Parathyroid adenoma (tissue), 2 donors: ENCODE results near the gene RHOJ.

ENCODE experiments used
- H2AFZ ChIP-seq: fragments of 300-600 bp; sonication (generic); one replicate; pipeline ENCODE4 v1.7.0; 2017; ENCODE audit warnings: antibody characterized with exemption, mild to moderate bottlenecking
- H3K27ac ChIP-seq: fragments of 300-600 bp; sonication (generic); one replicate; pipeline ENCODE4 v1.7.0; 2017
- H3K27me3 ChIP-seq: fragments of 300-600 bp; sonication (generic); one replicate; pipeline ENCODE4 v1.7.0; 2017; ENCODE audit warnings: low read length; ENCODE audit not compliant: control insufficient read depth, insufficient read depth
- H3K36me3 ChIP-seq: fragments of 300-600 bp; sonication (generic); one replicate; pipeline ENCODE4 v1.7.0; 2017; ENCODE audit warnings: low read length; ENCODE audit not compliant: control insufficient read depth, insufficient read depth
- H3K4me1 ChIP-seq: fragments of 300-600 bp; sonication (generic); one replicate; pipeline ENCODE4 v1.7.0; 2017; ENCODE audit warnings: control low read depth
- H3K4me2 ChIP-seq: fragments of 300-600 bp; sonication (generic); one replicate; pipeline ENCODE4 v1.7.0; 2017; ENCODE audit warnings: low read length
- H3K4me3 ChIP-seq: fragments of 300-600 bp; sonication (generic); one replicate; pipeline ENCODE4 v1.7.0; 2017; ENCODE audit warnings: low read depth, low read length
- H3K79me2 ChIP-seq: fragments of 300-600 bp; sonication (generic); one replicate; pipeline ENCODE4 v1.7.0; 2017; ENCODE audit warnings: control low read depth
- H3K9ac ChIP-seq: fragments of 300-600 bp; sonication (generic); one replicate; pipeline ENCODE4 v1.7.0; 2017; ENCODE audit warnings: mild to moderate bottlenecking
- H3K9me3 ChIP-seq: fragments of 300-600 bp; sonication (generic); one replicate; pipeline ENCODE4 v1.7.0; 2017; ENCODE audit warnings: low read length; ENCODE audit not compliant: control insufficient read depth
- TF ChIP-seq, protein P1 (sequence below): fragments of 300-600 bp; sonication (generic); IDR thresholded peaks from one replicate; pipeline ENCODE4 v1.7.0; 2017; ENCODE audit warnings: antibody characterized with exemption, mild to moderate bottlenecking
- donor health status: primary hyperparathyroidism.

RHOJ gene

DNA sequence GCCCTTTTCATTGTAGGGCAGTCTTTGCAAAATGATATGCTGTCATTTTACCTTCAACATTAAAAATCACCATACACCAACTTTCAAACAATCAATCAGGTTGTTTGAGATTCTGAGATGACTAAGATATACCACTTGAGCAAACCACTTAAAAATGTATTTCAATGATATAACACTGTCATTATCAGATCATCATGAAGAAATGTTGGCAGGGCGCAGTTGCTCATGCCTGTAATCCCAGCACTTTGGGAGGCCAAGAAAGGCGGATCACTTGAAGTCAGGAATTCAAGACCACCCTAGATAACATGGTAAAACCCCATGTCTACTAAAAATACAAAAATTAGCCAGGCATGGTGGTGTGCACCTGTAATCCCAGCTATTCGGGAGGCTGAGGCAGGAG is 13.0 kb upstream of the RHOJ start:
- H3K9me3 ChIP-seq, result no peaks in the 10 kb centered on the region
- H3K4me2 ChIP-seq, result no peak overlapping the region
- no peaks in the 10 kb centered on the region for H3K4me1 ChIP-seq
- H3K36me3 ChIP-seq, result no peaks in the 10 kb centered on the region
- H3K9ac ChIP-seq, result no peak overlapping the region
- H2AFZ ChIP-seq, result no peak overlapping the region
- H3K4me3 ChIP-seq, result no peak overlapping the region
- no peak overlapping the region for H3K27ac ChIP-seq
- no peaks in the 10 kb centered on the region for H3K27me3 ChIP-seq
- TF ChIP-seq, protein P1, sequence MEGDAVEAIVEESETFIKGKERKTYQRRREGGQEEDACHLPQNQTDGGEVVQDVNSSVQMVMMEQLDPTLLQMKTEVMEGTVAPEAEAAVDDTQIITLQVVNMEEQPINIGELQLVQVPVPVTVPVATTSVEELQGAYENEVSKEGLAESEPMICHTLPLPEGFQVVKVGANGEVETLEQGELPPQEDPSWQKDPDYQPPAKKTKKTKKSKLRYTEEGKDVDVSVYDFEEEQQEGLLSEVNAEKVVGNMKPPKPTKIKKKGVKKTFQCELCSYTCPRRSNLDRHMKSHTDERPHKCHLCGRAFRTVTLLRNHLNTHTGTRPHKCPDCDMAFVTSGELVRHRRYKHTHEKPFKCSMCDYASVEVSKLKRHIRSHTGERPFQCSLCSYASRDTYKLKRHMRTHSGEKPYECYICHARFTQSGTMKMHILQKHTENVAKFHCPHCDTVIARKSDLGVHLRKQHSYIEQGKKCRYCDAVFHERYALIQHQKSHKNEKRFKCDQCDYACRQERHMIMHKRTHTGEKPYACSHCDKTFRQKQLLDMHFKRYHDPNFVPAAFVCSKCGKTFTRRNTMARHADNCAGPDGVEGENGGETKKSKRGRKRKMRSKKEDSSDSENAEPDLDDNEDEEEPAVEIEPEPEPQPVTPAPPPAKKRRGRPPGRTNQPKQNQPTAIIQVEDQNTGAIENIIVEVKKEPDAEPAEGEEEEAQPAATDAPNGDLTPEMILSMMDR, result no peak
- H3K79me2 ChIP-seq, result no peaks in the 10 kb centered on the region

GRCh38 chr14:63192085-63192484 is 12.2 kb upstream of the RHOJ start:
- Histone ChIP-seq H2AFZ (no peak overlapping the region), H3K4me1 (no peaks in the 10 kb centered on the region), H3K4me2 (no peak overlapping the region), H3K27me3 (no peaks in the 10 kb centered on the region), H3K9me3 (no peaks in the 10 kb centered on the region), H3K9ac (no peak overlapping the region), H3K27ac (no peak overlapping the region), H3K36me3 (no peaks in the 10 kb centered on the region), H3K79me2 (no peaks in the 10 kb centered on the region), H3K4me3 (no peak overlapping the region)
- TF ChIP-seq, protein P1, result no peak

- H3K79me2 ChIP-seq, result no peaks in the 10 kb centered on the region
These were observed 11.0 kb upstream of the RHOJ start for GRCh38 chr14:63193236-63193635.

GRCh38 chr14:63200035-63200740 is 4.1 kb upstream of the RHOJ start:
- TF ChIP-seq, protein P1, result no peak
- Histone ChIP-seq H3K27me3 (peaks cover 3% of the 10 kb centered on the region), H3K4me2 (no peak overlapping the region)

More at GRCh38 chr14:63193236-63193635, 11.0 kb upstream of the RHOJ start:
- Histone ChIP-seq H3K4me3 (no peak overlapping the region), H3K4me1 (no peaks in the 10 kb centered on the region), H3K27ac (no peak overlapping the region), H3K36me3 (no peaks in the 10 kb centered on the region), H3K9me3 (no peaks in the 10 kb centered on the region), H3K4me2 (no peak overlapping the region), H3K9ac (no peak overlapping the region), H2AFZ (no peak overlapping the region), H3K27me3 (no peaks in the 10 kb centered on the region)
- TF ChIP-seq, protein P1, result no peak

GRCh38 chr14:63200767-63201166 is 3.5 kb upstream of the RHOJ start:
- Histone ChIP-seq H3K27me3 (peaks cover 3% of the 10 kb centered on the region), H3K27ac (no peak overlapping the region), H3K9me3 (no peaks in the 10 kb centered on the region), H3K4me3 (no peak overlapping the region), H3K4me1 (no peaks in the 10 kb centered on the region), H3K36me3 (no peaks in the 10 kb centered on the region), H3K4me2 (no peak overlapping the region), H2AFZ (no peak overlapping the region), H3K9ac (no peak overlapping the region), H3K79me2 (no peaks in the 10 kb centered on the region)
- TF ChIP-seq, protein P1, result no peak

More at GRCh38 chr14:63200035-63200740, 4.1 kb upstream of the RHOJ start:
- Histone ChIP-seq H3K9ac (no peak overlapping the region), H2AFZ (no peak overlapping the region), H3K79me2 (no peaks in the 10 kb centered on the region), H3K4me3 (no peak overlapping the region), H3K4me1 (no peaks in the 10 kb centered on the region), H3K27ac (no peak overlapping the region), H3K36me3 (no peaks in the 10 kb centered on the region), H3K9me3 (no peaks in the 10 kb centered on the region)
